Limb (tissue), 2 donors: ENCODE measurements around the gene GNAO1.

ENCODE experiments used
- DNase-seq, 2 donors: peaks; one replicate each; pipeline ENCODE4 v3.0.0-alpha.2; 2016; ENCODE audit errors: extremely low spot score in 2 of 2

Gene GNAO1

GRCh38 chr16:56332464-56333079, 141.3 kb downstream of the GNAO1 start:
- DNase-seq = no peak

- no peak for DNase-seq
Measured at GRCh38 chr16:56334761-56335160, 143.5 kb downstream of the GNAO1 start.

DNA sequence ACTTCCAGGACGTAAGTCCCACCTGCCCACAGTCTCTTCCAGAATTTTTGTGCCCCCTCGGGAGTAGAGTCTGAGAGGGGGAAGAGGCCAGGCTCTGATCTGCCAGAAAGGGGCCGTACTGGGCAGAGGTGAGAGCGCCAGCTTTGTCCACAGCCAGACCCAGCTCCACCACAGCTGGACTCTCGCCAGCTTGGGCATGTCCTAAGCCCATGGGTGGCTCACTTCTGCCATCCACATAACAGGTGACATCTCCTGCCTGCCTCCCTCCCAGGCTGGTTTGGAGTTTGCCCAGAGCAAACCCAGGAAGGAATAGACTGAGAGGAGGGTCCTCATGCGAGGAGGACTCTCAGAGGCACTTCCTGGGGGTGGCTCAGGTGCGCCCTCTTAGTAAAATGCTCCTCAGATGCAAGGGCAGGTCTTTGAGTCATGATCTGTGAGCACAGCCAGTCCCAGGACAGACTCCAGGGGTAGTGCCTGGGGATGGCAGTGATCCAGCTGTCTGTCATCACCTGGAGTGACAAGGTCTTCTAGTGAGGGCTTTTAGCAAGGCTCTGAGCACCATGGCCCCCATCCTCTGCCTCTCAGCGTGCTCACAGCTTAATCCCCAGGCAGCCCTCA, 144.9 kb downstream of the GNAO1 start:
- DNase-seq = no peak

GRCh38 chr16:56336711-56337110, 145.4 kb downstream of the GNAO1 start:
- no peak for DNase-seq

DNA sequence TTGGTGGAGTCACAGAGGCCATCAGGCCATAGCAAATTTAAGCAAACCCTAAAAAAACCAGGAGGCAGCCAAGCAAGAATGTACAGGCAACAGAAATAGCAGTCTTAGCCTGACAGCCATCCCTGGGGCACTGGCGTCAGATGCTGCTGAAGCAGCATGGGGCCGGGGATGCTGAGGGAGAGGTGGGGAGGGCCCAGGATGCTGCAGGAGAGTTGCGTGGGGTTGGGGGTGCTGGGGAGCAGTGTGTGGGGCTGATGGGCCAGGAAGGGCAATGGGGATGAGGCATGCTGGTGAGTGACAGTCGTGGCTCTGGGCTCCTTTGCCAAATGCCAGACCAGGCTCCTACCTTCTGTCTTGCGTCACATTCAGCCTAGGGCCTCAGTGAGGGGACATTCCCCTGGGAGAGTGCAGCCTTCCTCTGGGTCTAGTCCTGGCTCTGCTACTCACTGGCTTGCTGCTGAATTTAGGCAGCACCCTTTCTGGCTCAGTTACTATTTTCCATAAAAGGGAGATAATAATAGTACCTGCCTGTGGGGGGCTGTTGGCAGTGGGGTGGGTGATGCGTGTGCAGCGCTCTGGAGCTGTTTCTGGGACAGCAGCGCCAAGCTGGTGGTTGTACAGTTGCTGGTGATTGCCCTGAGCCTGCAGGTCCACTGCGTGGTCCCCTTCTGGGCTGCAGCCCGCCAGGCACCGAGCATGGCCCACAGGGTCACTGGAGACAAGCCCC, 146.0 kb downstream of the GNAO1 start:
- no peak for DNase-seq

DNA sequence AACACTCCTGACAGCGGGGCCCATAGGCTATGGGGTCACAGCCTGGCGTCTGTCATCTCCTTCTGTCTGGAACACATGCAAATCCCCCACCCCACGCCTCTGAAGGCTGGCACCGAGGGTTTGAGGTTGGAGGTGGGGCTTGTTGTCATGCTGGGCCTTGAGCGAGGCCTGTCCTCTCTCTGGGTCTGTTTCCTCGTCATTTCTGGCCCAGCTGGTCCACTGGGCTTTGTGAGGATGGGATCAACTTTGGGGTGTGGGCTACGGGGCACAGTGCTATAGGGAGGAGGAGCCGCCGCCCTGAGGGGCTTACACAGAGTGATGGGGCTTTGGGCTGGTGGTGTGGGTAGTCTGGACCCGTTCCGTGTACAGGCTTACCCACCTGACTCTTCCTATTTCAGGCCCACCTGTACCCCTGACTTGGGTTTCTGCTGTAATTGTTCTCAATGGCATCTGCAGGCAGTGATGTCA, 146.6 kb downstream of the GNAO1 start:
- DNase-seq = no peak

- DNase-seq = no peak
Measured at GRCh38 chr16:56338566-56339318, 147.5 kb downstream of the GNAO1 start.

DNA sequence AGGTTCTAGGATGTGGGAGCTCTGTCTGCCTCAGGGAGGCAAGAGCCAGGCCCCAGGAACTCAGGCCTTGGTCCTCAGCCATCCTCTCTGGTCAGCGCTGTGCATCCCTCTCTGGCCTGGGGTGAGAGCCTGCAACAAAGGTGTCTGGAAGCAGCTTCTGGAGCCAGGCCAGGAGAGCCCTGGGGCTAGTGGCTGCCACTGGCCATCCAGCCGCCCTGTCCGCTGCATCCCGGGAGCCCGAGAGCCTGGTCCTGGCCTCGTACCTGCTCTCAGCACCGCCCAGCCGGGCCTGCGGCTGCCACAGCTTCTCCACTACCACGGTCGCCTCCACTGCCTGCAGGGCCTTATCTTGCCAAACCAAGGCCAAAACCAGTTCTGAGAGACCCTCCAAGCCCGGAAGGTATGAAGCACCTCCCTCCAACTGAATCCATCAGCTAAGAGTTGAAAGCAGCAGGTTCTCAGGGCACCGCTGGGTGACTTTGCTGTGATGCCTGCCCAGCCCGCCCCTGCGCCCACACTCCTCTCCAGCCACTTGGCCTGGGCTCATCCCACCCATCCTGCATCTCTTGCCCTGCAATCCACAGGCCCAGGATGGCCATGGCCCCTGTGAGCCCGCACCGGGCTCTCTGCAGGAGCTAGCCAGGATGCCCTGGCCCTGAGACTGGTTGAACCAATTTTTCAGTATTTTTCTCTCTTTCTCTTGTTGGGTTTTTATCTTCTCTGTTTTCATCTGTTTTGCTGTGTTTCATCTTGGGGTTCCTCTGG, 148.3 kb downstream of the GNAO1 start:
- no peak for DNase-seq

GRCh38 chr16:56340416-56340815, 149.1 kb downstream of the GNAO1 start:
- DNase-seq = no peak

DNA sequence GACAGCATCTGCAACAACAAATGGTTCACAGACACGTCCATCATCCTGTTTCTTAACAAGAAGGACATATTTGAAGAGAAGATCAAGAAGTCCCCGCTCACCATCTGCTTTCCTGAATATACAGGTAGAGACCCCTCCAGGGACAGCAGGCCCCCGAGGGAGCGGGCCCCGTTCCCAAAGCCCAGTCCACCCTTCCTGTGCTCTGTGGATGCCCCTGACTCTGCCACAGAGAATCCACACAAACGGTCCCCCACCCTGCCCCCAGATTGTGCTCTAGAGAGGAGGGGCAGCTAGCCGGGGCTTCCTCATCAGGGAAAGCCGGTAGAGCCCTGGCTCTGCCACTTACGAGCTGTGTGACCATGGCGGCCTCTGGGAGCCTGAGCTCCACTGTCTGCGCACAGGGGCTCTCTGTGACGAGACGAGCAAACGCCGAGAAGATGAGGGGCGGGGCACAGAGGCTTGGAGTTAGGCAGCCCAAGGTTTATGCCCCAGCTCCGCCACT, 149.6 kb downstream of the GNAO1 start:
- no peak for DNase-seq

DNA sequence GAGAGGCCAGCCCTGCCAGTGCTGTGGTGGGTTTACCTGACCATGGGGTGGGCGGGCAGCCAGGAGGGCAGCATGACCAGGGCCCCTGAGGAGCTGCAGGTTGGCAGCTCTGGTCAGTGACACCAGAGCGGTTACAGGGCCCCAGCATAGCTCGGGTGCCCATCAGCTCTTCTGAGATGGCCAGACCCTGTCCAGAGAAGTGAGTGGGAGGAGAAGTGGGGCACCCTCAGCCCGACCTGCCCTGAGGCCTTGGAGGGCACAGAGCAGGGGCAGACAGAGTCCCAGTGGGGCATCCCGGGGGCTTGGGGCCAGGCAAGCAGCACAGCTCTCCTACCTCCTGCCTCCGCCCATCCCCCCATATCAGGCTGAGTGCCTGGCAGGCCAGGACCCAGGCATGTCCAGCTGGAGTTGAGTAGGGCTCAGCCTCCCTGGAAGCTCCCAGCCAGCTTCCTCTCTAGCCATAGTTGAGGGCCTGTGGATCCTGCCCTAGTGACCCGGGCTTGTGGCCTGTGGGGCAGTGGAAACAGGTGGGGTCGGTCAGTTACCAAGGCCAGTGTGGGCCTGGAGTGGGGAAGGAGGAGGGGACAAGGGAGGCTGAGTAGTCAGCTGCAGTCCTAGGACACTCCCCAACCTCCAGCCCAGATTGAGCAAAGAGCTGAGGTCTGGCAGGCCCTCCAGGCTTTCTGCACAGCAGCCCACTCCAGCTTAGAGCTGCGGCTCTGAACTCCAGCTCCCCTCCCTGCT, 150.5 kb downstream of the GNAO1 start:
- no peak for DNase-seq

GRCh38 chr16:56343661-56344517, 152.6 kb downstream of the GNAO1 start:
- DNase-seq = no peak

DNA sequence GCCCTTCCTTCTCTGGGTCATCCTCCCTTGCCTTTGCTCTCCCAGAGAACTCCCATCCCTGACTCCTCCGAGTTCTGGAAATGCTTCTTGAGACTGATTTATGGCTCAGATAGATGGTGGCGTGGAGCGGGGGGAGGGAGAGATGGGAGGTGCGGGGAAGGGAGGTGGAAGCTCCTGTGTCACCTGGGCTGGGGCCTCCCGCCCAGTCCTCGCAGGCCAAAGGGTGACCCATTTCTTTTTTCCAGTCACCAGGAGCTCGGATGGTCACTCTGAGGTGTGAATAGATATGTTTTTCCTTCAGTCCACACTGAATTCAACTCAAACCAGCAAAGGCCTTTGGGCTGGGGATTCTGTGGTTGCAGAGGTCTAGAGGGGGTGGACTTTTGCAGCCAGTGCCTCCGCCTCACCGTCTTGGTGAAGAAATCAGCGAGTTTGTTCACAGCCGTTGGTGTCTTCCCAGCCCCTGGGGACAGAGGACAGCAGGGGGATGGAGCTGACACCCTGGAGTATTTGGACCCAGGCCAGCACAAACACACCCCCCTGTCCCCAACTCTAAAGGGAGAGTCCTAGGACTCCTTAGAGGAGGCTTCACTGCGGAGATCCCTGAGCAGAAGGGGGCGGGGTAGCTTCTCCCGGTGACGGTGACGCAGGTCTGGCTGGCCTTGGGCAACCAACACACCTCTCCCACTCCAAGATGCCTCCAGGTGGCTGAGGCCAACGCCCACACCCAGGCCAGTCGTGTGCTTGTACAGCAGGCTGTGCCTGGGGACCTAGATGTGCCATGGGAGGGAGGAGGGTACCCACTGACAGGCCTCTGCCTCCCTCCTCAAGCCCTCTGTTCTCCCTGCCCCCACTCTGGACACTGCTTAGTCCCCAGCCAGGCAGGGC, 153.5 kb downstream of the GNAO1 start:
- no peak for DNase-seq

- DNase-seq = no peak
Measured at GRCh38 chr16:56345406-56346050, 154.2 kb downstream of the GNAO1 start.

GRCh38 chr16:56346131-56346890, 155.0 kb downstream of the GNAO1 start:
- DNase-seq = no peak

- DNase-seq = no peak
Measured at GRCh38 chr16:56347166-56347565, 155.9 kb downstream of the GNAO1 start.

DNA sequence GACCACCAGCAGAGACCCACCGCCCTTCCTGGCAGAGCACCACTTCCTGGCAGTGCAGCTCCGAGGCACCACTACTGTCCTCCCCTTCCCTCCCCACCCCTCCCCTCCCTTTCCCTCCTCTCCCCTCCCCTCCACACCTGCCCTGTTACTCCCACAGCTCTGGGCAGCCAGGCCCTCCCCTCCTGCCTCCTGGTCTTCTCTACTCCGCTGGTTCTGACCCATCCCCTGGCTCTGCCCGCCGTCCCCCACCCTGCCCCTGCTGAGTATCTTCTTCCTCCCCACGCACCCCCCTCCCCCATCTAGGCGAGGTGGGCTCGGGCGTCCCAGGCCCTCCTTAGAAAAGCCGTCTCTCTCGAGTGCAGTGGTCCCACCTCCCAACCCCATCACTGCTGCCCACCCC, 156.4 kb downstream of the GNAO1 start:
- DNase-seq = no peak
